GM12892 (cell line): Measurements from ENCODE around the gene CCNJL.

Experiments used
- POLR2A ChIP-seq: IDR thresholded peaks from 2 replicates; pipeline ENCODE4 v1.6.1; 2011; ENCODE audit warnings: low read depth, low read length, control low read depth
- POLR2AphosphoS5 ChIP-seq: IDR thresholded peaks from 2 replicates; pipeline ENCODE4 v1.6.1; 2011; ENCODE audit warnings: low read depth, low read length, control low read depth

GRCh38 chr5:160259341-160259740 is 53.0 kb downstream of the CCNJL start:
- no peak for TF ChIP-seq POLR2A
- TF ChIP-seq POLR2AphosphoS5 = no peak
